MCF 10A (cell line): ENCODE results near the gene ACE. TPM values are rescaled to one million over a fixed set of nuclear protein-coding genes. Genes with fewer than 3 reads are reported as not detected.

Experiments
- BruUV-seq: library from RNA; stranded (reverse); fragments of 400-500 nt; replicated peaks from 2 replicates; lab custom pipeline; 2021; lab: Mats Ljungman, UMichigan
- CTCF ChIA-PET: fragments of 300-600 bp; sonication (Branson Sonifier 250); formaldehyde crosslinking; extraction: SDS; loops from one replicate; lab custom pipeline; 2021; ENCODE audit warnings: antibody characterized with exemption, inconsistent platforms; lab: Yijun Ruan, JAX
- POLR2A ChIA-PET: fragments of 300-600, 350-650 bp; sonication (Branson Sonifier 250); formaldehyde crosslinking; extraction: SDS; loops from one replicate; lab custom pipeline; 2020; ENCODE audit warnings: antibody characterized with exemption, inconsistent platforms; lab: Yijun Ruan, JAX
- DNase-seq: peaks from one replicate; pipeline ENCODE4 v3.0.0-alpha.2; 2018; ENCODE audit not compliant: unreplicated experiment
- H3K27ac Mint-ChIP-seq: one replicate; pipeline ENCODE4 v1.8.0; 2022; ENCODE audit warnings: mild to moderate bottlenecking, low read depth, mixed read lengths; ENCODE audit not compliant: unreplicated experiment
- H3K27me3 Mint-ChIP-seq: one replicate; pipeline ENCODE4 v1.8.0; 2022; ENCODE audit warnings: mixed read lengths; ENCODE audit not compliant: insufficient read depth, unreplicated experiment
- H3K36me3 Mint-ChIP-seq: one replicate; pipeline ENCODE4 v1.8.0; 2022; ENCODE audit warnings: mild to moderate bottlenecking, moderate library complexity, mixed read lengths; ENCODE audit not compliant: insufficient read depth, unreplicated experiment
- H3K4me1 Mint-ChIP-seq: one replicate; pipeline ENCODE4 v1.8.0; 2022; ENCODE audit warnings: mixed read lengths; ENCODE audit not compliant: insufficient read depth, unreplicated experiment
- H3K4me3 Mint-ChIP-seq: one replicate; pipeline ENCODE4 v1.8.0; 2022; ENCODE audit warnings: mild to moderate bottlenecking, moderate library complexity, mixed read lengths; ENCODE audit not compliant: unreplicated experiment
- H3K9me3 Mint-ChIP-seq: one replicate; pipeline ENCODE4 v1.8.0; 2022; ENCODE audit warnings: mixed read lengths; ENCODE audit not compliant: unreplicated experiment
- CTCF ChIP-seq: fragments of 200-600 bp; IDR thresholded peaks from one replicate; pipeline ENCODE4 v1.8.0; 2022; ENCODE audit warnings: antibody characterized with exemption, mild to moderate bottlenecking; ENCODE audit not compliant: unreplicated experiment
- intact Hi-C: fragments of 100-400 bp; cut with micrococcal nuclease; formaldehyde crosslinking; loops from 2 replicates; pipeline ENCODE4 v1.14.1; 2022
- total RNA-seq: library from RNA; stranded (reverse); gene quantifications from 2 replicates; pipeline ENCODE4 v1.2.3, GENCODE V29; 2022

ACE gene
- total RNA-seq, 1 experiment from 2014 or later = 0.30 TPM

- intact Hi-C loops = no loop called here
- Mint-ChIP-seq H3K27ac (no peak overlapping the region), H3K4me1 (no peaks in the 10 kb centered on the region), H3K27me3 (peaks cover 22% of the 10 kb centered on the region), H3K4me3 (no peak overlapping the region), H3K36me3 (no peaks in the 10 kb centered on the region), H3K9me3 (no peaks in the 10 kb centered on the region)
- POLR2A ChIA-PET = interaction anchor here (0.5 to 0.7 kb wide), 2 partner anchors 10 to 106 kb away, joined by 3 to 4 read pairs; no protein-coding TSS in a partner anchor
- no peak for TF ChIP-seq CTCF
- BruUV-seq = no TSS peak
- no peak for DNase-seq
- CTCF ChIA-PET = interaction anchor here (0.7 to 1.2 kb wide), 3 partner anchors 20 to 86 kb away, joined by 3 to 6 read pairs (median 3); no protein-coding TSS in a partner anchor
Observed at GRCh38 chr17:63530557-63531021, 53.7 kb downstream of the ACE start.

GRCh38 chr17:63531022-63531965, 54.4 kb downstream of the ACE start:
- H3K27ac Mint-ChIP-seq = no peak overlapping the region
- no peaks in the 10 kb centered on the region for H3K9me3 Mint-ChIP-seq
- peaks cover 15% of the 10 kb centered on the region for H3K27me3 Mint-ChIP-seq
- no peak for DNase-seq
- TF ChIP-seq CTCF = no peak
- ChIA-PET CTCF (interaction anchor here (0.7 to 1.0 kb wide), 2 partner anchors 45 to 81 kb away, joined by 3 read pairs; no protein-coding TSS in a partner anchor), POLR2A (interaction anchor here (0.6 to 0.7 kb wide), 2 partner anchors 19 to 107 kb away, joined by 3 to 4 read pairs; partner anchors contain the start of gene DCAF7)
- H3K4me1 Mint-ChIP-seq = no peaks in the 10 kb centered on the region
- no peaks in the 10 kb centered on the region for H3K36me3 Mint-ChIP-seq
- H3K4me3 Mint-ChIP-seq = no peak overlapping the region
- intact Hi-C loops = no loop called here
- BruUV-seq = no TSS peak

- ChIA-PET POLR2A (no interaction called here), CTCF (interaction anchor here (0.8 kb wide), 1 partner anchor 179 kb away, joined by 4 read pairs; no protein-coding TSS in a partner anchor)
- intact Hi-C loops = no loop called here
- no peaks in the 10 kb centered on the region for H3K9me3 Mint-ChIP-seq
- no peaks in the 10 kb centered on the region for H3K36me3 Mint-ChIP-seq
- DNase-seq = no peak
- no TSS peak for BruUV-seq
- H3K27ac Mint-ChIP-seq = no peak overlapping the region
- no peak overlapping the region for H3K4me3 Mint-ChIP-seq
- peaks cover under 1% of the 10 kb centered on the region for H3K27me3 Mint-ChIP-seq
- H3K4me1 Mint-ChIP-seq = no peaks in the 10 kb centered on the region
- TF ChIP-seq CTCF = no peak
Observed at GRCh38 chr17:63533433-63534077, 56.7 kb downstream of the ACE start.

GRCh38 chr17:63534078-63534570, 57.3 kb downstream of the ACE start:
- no peak for TF ChIP-seq CTCF
- ChIA-PET POLR2A (no interaction called here), CTCF (interaction anchor here (0.8 kb wide), 1 partner anchor 180 kb away, joined by 4 read pairs; no protein-coding TSS in a partner anchor)
- Mint-ChIP-seq H3K27ac (no peak overlapping the region), H3K4me3 (no peak overlapping the region), H3K4me1 (no peaks in the 10 kb centered on the region), H3K36me3 (no peaks in the 10 kb centered on the region), H3K27me3 (peaks cover 6% of the 10 kb centered on the region), H3K9me3 (no peaks in the 10 kb centered on the region)
- no TSS peak for BruUV-seq
- DNase-seq = no peak
- intact Hi-C loops = no loop called here
